NCI-H446 (cell line): ENCODE data around the gene CLC.
"Not testable (repeated sequence)": the region's sequence is repeated elsewhere in the genome, so short reads cannot be mapped to it uniquely, and the experiment has no call there.

Source experiments
- DNase-seq, 2 experiments: peaks; one replicate each; lab custom pipeline; 2025; lab: John Stamatoyannopoulos, UW

The CLC gene

GRCh38 chr19:39737891-39738290 is at the start of gene CLC:
Gene CLC (minus strand): TSS chr19:39738029. CDS start chr19:39737952, 77 bp downstream.
- DNase-seq = no peak

- no peak for DNase-seq
Observed at GRCh38 chr19:39780894-39781293, 43.1 kb upstream of the CLC start.

- no peak for DNase-seq
Observed at GRCh38 chr19:39778763-39779162, 40.9 kb upstream of the CLC start, which contains the start of gene LEUTX. Gene LEUTX (plus strand): TSS chr19:39778854. CDS start chr19:39778921, 67 bp downstream.

GRCh38 chr19:39768786-39769185 is 31.0 kb upstream of the CLC start:
- no peak for DNase-seq

GRCh38 chr19:39768334-39768733 is 30.5 kb upstream of the CLC start:
- DNase-seq = no peak

- DNase-seq = peak; percentile 48 to 74
Observed at GRCh38 chr19:39765091-39766076, 27.6 kb upstream of the CLC start.

- not testable (repeated sequence) for DNase-seq
Observed at GRCh38 chr19:39761851-39762250, 24.0 kb upstream of the CLC start.

- no peak for DNase-seq
Observed at GRCh38 chr19:39759457-39760184, 21.8 kb upstream of the CLC start.

- DNase-seq = no peak
Observed at GRCh38 chr19:39754971-39755370, 17.1 kb upstream of the CLC start.

GRCh38 chr19:39754544-39754943 is 16.7 kb upstream of the CLC start:
- no peak for DNase-seq

- no peak for DNase-seq
Observed at GRCh38 chr19:39752795-39753194, 15.0 kb upstream of the CLC start.

GRCh38 chr19:39752390-39752789 is 14.6 kb upstream of the CLC start:
- DNase-seq = no peak

- no peak for DNase-seq
Observed at GRCh38 chr19:39749981-39750380, 12.2 kb upstream of the CLC start.

- no peak for DNase-seq
Observed at GRCh38 chr19:39746836-39747529, 9.2 kb upstream of the CLC start.

GRCh38 chr19:39745643-39746042 is 7.8 kb upstream of the CLC start:
- no peak for DNase-seq

GRCh38 chr19:39740395-39740794 is 2.6 kb upstream of the CLC start:
- DNase-seq = no peak

GRCh38 chr19:39738814-39739213 is 985 bp upstream of the CLC start:
- no peak for DNase-seq

GRCh38 chr19:39737351-39737750 is 478 bp downstream of the CLC start:
- no peak for DNase-seq

GRCh38 chr19:39736088-39736487 is 1.7 kb downstream of the CLC start:
- DNase-seq = no peak

GRCh38 chr19:39735688-39736087 is 2.1 kb downstream of the CLC start:
- DNase-seq = no peak

GRCh38 chr19:39733841-39734240 is 4.0 kb downstream of the CLC start:
- DNase-seq = no peak

GRCh38 chr19:39731685-39732084 is 6.1 kb downstream of the CLC start:
- DNase-seq = no peak
